ENCODE data around the gene TBX6.

Gene TBX6

DNA sequence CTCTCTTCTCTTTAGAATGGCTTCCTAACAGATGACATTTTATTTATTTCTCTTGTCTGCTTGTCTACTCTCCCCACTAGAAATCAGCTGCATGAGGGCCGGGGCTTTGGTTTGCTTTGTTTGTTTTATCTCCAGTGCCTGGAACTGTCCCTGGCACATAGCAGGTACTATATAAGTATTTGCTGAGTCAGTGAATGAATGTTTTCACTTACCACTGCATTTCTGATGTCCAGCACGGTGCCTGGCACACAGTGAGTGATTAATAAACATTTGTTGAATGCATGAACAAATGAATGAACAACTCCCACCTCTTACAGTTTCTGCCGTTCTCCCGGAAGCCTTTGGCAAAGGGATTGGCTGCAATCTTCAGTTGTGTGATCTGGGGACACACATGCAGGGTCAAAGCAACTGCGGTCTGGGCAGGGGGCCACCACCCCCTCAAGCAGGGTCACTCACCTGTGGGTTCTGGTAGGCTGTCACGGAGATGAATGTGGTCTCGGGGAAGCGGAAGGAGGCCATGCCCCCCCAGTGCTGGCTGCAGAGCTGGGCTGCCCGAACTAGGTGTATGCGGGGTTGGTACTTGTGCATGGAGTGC, 3.4 kb downstream of the TBX6 start:
- ATAC-seq: no peak
- TF ChIP-seq ISL1 (CRISPR knock-in tag; IDR thresholded peaks at IDR 0.05) (no peak), OSR1 (CRISPR knock-in tag; IDR thresholded peaks at IDR 0.05) (no peak), TCF4 (CRISPR knock-in tag; IDR thresholded peaks at IDR 0.05; ENCODE audit: borderline replicate concordance) (no peak), CSDC2 (CRISPR knock-in tag; IDR thresholded peaks at IDR 0.05) (no peak), ZNF70 (CRISPR knock-in tag; IDR thresholded peaks at IDR 0.05) (no peak), BACH2 (CRISPR knock-in tag; IDR thresholded peaks at IDR 0.05; ENCODE audit: borderline replicate concordance) (no peak)
- TF ChIP-seq, protein P1, sequence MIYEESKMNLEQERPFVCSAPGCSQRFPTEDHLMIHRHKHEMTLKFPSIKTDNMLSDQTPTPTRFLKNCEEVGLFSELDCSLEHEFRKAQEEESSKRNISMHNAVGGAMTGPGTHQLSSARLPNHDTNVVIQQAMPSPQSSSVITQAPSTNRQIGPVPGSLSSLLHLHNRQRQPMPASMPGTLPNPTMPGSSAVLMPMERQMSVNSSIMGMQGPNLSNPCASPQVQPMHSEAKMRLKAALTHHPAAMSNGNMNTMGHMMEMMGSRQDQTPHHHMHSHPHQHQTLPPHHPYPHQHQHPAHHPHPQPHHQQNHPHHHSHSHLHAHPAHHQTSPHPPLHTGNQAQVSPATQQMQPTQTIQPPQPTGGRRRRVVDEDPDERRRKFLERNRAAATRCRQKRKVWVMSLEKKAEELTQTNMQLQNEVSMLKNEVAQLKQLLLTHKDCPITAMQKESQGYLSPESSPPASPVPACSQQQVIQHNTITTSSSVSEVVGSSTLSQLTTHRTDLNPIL (CRISPR knock-in tag; IDR thresholded peaks at IDR 0.05; ENCODE audit: low read depth): no peak

DNA sequence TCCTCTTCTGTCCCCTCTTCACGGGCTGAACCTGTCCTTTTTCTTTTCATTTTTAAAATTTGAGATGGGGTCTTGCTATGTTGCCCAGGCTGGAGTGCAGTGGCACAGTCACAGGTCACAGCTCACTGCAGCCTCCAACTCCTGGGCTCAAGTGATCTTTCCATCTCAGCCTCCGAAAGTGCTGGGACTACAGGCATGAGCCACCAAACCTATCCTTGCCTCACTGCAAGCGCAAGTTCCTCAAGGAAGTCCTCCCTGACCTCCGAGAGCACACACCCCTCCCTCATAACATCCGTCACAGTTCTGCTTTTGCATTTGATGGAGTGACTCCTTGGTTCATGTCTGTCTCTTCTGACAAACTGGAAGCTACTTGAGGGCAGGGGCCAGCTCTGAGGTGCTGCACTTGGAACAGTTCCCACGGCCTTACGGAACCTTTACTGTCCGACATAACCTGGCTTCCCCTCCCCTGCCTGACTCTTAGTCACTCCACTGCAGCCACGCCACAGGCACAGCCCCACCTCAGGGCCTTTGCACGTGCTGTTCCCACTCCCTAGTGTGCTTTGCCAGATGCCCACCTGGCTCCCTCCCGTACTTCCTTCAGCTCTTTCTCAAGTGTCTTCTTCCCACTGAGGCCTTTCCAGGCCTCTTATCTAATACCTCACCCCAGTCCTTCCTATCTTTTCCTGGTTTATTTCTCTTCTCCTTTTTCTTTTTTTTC, 4.4 kb downstream of the TBX6 start:
- ATAC-seq: no peak
- no peak for TF ChIP-seq ARNTL (CRISPR knock-in tag; IDR thresholded peaks at IDR 0.05; ENCODE audit: borderline replicate concordance, low read depth)
- no peak for TF ChIP-seq ESRRG (CRISPR knock-in tag; IDR thresholded peaks at IDR 0.05)
- TF ChIP-seq, protein P2, sequence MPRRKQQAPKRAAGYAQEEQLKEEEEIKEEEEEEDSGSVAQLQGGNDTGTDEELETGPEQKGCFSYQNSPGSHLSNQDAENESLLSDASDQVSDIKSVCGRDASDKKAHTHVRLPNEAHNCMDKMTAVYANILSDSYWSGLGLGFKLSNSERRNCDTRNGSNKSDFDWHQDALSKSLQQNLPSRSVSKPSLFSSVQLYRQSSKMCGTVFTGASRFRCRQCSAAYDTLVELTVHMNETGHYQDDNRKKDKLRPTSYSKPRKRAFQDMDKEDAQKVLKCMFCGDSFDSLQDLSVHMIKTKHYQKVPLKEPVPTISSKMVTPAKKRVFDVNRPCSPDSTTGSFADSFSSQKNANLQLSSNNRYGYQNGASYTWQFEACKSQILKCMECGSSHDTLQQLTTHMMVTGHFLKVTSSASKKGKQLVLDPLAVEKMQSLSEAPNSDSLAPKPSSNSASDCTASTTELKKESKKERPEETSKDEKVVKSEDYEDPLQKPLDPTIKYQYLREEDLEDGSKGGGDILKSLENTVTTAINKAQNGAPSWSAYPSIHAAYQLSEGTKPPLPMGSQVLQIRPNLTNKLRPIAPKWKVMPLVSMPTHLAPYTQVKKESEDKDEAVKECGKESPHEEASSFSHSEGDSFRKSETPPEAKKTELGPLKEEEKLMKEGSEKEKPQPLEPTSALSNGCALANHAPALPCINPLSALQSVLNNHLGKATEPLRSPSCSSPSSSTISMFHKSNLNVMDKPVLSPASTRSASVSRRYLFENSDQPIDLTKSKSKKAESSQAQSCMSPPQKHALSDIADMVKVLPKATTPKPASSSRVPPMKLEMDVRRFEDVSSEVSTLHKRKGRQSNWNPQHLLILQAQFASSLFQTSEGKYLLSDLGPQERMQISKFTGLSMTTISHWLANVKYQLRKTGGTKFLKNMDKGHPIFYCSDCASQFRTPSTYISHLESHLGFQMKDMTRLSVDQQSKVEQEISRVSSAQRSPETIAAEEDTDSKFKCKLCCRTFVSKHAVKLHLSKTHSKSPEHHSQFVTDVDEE (CRISPR knock-in tag; IDR thresholded peaks at IDR 0.05): no peak
- no peak for TF ChIP-seq ZNF70 (CRISPR knock-in tag; IDR thresholded peaks at IDR 0.05)
- TF ChIP-seq, protein P3, sequence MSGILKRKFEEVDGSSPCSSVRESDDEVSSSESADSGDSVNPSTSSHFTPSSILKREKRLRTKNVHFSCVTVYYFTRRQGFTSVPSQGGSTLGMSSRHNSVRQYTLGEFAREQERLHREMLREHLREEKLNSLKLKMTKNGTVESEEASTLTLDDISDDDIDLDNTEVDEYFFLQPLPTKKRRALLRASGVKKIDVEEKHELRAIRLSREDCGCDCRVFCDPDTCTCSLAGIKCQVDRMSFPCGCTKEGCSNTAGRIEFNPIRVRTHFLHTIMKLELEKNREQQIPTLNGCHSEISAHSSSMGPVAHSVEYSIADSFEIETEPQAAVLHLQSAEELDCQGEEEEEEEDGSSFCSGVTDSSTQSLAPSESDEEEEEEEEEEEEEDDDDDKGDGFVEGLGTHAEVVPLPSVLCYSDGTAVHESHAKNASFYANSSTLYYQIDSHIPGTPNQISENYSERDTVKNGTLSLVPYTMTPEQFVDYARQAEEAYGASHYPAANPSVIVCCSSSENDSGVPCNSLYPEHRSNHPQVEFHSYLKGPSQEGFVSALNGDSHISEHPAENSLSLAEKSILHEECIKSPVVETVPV (CRISPR knock-in tag; IDR thresholded peaks at IDR 0.05): no peak
- TF ChIP-seq ISL1 (CRISPR knock-in tag; IDR thresholded peaks at IDR 0.05): no peak
- no peak for TF ChIP-seq OSR1 (CRISPR knock-in tag; IDR thresholded peaks at IDR 0.05)

DNA sequence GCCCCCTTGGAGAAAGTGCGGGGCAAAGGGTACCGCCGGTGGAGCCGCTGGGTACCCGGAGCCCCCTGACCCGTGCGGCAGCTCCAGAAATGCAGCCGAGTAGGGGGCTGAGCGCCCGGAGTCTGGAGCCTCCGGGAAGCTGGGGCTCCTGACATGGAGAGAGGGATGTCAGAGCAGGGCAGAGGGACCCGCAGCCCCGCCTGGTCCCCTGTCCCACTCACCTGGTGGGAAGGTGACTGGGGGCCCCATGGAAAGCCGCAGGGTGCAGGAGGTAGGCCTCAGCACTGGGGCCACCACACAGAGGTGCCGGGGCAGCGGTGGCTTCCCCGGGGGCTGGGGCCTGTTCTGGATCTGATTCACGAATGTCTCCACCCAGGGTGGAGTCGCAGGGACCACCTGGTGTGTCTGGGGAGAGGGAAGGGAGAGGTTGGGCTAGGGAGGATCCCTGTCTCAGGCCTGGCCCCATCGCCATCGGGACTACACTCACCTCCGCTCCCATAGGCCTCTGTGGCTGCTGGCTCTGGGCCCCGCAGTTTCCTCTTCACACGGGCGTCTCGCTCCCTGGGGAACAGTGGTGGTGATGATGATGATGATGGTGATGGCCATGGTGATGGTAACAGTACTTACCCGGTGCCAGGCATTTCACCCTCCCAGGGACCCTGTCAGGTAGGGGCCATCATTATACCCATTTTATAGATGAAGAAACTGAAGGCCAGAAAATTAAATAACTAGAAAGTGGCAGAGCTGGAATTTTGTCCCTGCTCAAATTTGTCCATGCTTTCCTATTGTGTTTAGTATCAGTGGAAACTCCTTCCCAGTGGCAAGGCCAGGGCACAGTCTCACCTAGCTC, 5.2 kb downstream of the TBX6 start:
- ATAC-seq: no peak
- TF ChIP-seq RARB (CRISPR knock-in tag; IDR thresholded peaks at IDR 0.05) (no peak), TCF4 (CRISPR knock-in tag; IDR thresholded peaks at IDR 0.05; ENCODE audit: borderline replicate concordance) (no peak), ARNTL (CRISPR knock-in tag; IDR thresholded peaks at IDR 0.05; ENCODE audit: borderline replicate concordance, low read depth) (no peak), ISL1 (CRISPR knock-in tag; IDR thresholded peaks at IDR 0.05) (no peak), ZNF70 (CRISPR knock-in tag; IDR thresholded peaks at IDR 0.05) (no peak), PPARA (CRISPR knock-in tag; IDR thresholded peaks at IDR 0.05; ENCODE audit: borderline replicate concordance) (no peak), ZNF8 (CRISPR knock-in tag; IDR thresholded peaks at IDR 0.05) (no peak)
- TF ChIP-seq, protein P2 (CRISPR knock-in tag; IDR thresholded peaks at IDR 0.05): no peak

DNA sequence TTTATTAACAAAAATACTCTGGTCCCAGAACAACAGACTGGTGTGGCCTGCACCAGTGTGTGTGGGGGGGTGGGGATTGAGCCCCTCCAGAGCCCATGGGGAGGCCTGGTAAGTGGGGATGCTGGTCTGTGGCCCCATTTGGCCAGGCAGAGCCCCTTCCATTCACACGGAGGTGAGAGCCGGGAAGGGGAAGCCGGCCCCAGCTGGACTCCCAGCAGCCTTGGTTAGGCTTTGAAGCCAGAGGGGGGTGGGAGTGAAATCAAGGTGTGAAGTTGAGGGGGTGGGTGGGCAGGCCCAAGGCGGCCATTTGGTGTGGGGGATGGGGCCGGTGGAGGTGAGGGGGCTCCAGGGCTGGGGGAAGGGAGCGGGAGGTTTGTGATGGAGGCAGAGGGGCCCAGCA, 5.9 kb downstream of the TBX6 start:
- TF ChIP-seq GLIS3 (CRISPR knock-in tag; IDR thresholded peaks at IDR 0.05) (no peak), TOX (CRISPR knock-in tag; IDR thresholded peaks at IDR 0.05; ENCODE audit: borderline replicate concordance) (no peak), ZNF8 (CRISPR knock-in tag; IDR thresholded peaks at IDR 0.05) (no peak), ZNF565 (CRISPR knock-in tag; conservative IDR thresholded peaks at IDR 0.05; ENCODE audit: low read depth) (no peak), ESRRG (CRISPR knock-in tag; IDR thresholded peaks at IDR 0.05) (no peak), BACH2 (CRISPR knock-in tag; IDR thresholded peaks at IDR 0.05; ENCODE audit: borderline replicate concordance) (no peak), RARB (CRISPR knock-in tag; IDR thresholded peaks at IDR 0.05) (no peak), CSDC2 (CRISPR knock-in tag; IDR thresholded peaks at IDR 0.05) (no peak), SNAI2 (CRISPR knock-in tag; IDR thresholded peaks at IDR 0.05) (no peak)
- TF ChIP-seq, protein P3 (CRISPR knock-in tag; IDR thresholded peaks at IDR 0.05): no peak
- TF ChIP-seq, protein P1 (CRISPR knock-in tag; IDR thresholded peaks at IDR 0.05; ENCODE audit: low read depth): no peak
- ATAC-seq: no peak
